GM19238 (cell line): ENCODE measurements around the gene MCF2L2.
"Not testable (repeated sequence)": the region's sequence is repeated elsewhere in the genome, so short reads cannot be mapped to it uniquely, and the experiment has no call there.

Experiments used
- DNase-seq: peaks from one replicate; pipeline ENCODE4 v3.0.0; 2011; ENCODE audit warnings: low spot score; ENCODE audit not compliant: insufficient read length

The MCF2L2 gene

DNA sequence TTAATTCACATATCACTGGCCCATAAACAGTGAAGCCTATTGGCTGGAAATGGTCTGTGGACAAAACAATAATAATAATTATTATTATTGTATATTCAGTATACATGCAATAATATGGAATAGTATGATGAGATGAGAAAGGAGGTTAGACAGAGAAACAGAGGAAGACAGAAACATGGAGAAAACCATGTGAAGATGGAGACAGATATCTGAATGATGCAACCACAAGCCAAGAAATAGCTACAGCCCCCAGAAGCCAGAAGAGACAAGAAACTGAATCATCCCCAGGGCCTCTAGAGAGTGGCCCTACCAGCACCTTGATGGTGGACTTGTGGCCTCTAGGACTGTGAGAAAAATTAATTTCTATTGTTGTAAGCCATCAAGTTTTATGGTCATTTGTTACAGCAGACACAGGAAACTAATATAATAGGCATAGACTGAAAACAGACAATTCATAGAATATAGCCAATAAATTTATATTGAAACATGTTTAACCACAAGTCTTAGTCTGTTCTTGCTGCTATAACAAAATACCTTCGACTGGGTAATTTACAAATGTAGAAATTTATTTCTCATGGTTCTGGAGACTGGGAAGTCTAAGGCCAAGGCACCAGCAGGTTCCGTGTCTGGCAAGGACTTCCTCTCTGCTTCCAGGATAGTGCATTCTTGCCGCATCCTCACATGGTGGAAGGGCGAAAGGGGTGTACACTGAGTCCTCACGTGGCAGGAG lies 31.6 kb downstream of the MCF2L2 start:
- no peak for DNase-seq

DNA sequence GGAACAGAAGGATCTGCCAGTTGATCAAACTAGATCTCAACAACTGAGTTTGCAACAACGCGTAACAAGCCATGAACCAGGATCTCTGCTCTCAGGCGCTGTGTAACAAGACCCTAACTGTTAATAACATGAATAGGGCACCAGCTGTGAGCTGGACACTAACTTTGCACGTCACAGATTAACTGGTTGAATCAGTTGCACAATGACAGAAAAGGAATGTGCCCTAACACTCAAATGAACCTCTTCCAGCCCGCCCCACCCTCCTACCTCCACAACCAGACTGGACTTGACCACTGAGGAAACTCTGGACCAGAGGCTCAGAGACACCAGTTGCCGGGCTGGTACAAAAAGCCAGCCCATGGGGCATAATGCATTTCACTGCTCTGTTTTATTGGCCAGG lies 34.3 kb downstream of the MCF2L2 start:
- no peak for DNase-seq

DNA sequence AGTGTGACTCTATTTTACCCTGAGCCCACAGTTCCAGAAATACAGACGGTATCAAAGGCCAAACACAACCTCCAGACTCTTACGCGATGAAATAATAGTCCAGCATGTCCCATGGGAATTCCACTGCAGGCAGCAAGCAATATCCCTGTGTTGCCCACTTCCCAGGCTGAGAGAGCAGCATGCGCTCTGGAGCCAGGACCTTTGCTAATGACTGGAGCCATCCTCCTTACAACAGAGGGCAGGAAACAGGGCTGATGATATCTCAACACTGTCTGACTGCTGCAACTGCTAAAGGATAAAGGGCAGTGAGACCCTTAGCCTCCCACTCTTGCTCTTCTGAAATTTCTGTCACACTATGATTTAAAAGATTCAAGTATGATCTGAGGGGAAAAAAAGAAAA lies 34.8 kb downstream of the MCF2L2 start:
- DNase-seq = no peak

DNA sequence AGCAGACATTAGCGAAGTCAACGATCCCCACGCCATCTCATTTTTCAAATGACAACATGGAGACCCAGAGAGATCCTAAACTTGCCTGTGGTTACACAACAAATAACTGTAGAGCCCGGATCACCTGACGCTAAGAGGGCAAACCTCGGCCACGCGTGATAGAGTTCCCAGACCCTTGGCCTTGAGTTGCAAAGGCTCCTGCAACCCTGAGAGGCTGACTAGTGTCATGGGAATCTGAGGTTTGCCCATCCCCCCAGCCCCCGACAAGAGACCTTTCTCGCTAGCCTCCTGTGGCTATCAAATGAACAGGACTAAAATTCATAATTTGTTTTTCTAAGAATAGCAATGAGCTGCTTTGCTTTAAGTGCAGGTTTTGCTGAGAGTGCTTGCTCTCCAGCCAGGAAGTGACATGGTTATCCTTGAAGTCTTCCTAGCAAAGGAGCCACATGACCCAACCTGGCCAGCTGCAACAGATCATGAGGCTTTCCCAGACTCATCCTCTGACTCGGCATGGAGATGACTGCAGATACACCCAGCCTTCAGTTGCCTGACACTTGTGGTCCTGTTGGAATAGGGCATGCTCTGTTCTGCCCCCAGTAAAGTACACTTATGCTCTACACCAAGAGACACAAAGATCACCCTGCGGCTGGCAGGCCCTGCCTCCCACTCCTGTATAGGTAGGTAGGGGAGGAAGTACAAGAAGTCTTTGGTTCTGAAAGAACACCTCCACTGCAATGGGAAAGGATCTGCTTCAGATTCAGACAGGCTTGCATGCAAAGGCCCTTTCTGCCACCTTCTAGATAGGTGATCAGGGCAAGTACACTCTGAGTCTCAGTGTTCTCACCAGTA lies 36.0 kb downstream of the MCF2L2 start:
- no peak for DNase-seq

DNA sequence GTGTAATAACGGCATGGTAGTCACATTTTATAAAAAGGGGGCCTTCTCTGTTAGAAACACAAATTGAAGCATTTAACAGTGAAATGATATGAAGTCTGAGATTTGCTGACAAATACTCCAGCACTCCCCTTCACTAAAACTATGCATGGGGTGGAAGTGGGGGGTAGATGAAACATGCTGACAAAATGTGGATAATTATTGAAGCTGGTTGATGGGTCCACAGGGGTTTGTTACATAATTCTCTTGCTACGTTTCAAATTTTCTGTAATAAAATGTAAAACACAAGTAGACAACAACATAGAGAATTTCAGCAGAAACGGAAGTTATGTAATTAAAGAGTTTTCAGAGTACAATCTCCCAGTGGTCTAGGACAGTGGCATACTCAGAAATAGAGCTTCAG lies 37.0 kb downstream of the MCF2L2 start:
- DNase-seq = no peak

DNA sequence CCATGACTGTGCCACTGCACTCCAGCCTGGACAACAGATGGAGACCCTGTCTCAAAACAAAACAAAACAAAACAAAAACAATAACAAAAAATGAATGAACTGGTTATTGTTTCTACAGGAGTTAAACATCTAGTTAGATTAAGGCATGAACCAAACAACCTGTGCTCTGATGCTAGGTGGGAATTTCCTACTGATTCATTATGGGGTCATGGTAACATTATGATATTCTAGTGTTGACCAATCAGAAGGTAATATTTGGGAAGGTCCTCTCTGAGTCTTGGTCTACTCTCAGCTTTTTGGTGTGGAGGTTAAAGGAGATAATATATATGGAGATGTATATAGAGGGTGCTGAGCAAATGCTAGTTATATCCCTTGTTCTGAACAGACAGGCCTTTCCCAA lies 37.6 kb downstream of the MCF2L2 start:
- no peak for DNase-seq

DNA sequence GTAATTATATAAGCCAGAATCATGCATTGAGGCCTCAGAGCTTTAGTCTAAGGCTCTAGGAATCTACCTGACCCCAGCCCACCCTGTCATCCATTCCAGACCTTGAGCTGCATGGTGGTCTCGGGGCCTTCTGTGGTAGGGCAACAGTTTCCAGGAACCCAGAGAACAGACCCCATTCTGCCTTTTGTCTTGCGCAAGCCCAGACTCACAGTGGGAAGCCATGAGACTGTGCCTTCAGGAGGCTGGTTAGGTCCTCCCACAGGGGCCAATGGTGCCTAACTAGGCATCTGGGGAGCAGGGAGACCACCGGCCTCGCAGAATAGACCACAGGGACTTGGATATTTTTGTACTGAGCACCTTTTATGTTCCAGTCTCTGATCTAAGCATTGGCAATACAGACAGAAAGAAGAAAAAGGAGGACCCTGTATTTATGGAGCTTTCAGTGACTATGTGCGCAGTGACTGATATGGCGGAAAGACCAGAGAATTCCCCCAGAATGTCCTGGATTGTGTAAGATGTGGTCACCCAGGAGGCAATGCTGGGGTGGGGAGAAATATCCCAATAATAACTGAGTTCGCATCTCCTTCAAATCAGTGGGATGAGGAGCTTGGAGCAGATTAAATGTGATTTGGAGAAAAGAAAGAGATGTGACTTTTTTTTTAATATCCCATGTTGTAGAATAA lies 40.1 kb downstream of the MCF2L2 start:
- no peak for DNase-seq

DNA sequence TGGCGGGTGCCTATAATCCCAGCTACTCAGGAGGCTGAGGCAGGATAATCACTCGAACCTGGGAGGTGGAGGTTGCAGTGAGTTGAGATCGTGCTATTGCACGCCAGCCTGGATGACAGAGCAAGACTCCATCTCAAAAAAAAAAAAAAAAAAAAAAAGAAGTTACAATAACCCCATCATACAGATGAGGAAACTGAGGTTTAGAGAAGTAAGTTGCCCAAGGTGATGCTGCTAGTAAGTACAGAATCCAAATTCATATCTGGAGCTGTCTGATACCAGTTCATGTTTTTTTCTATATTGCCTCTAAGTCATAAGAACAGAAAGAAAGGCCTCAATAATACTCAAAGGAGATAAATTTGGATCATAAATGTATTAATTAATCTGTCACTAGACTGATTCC lies 40.6 kb downstream of the MCF2L2 start:
- no peak for DNase-seq

DNA sequence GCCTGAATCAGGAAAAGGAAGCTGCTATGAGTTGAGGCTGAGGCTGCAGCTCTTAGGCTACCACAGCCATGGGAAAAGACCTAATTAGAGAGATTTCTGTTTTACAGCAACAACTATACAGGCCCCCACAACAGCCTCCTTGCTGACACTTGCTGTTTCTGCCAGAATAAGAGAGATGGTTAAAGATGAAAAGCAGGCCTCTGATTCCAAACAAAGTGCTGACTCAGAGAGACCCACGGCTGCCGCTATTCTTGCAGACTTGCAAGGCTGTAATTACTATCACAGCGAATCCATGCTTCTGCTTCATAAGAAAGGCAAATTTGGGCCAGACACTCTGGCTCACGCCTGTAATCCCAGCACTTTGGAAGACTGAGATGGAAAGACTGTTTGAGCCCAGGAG lies 41.8 kb downstream of the MCF2L2 start:
- no peak for DNase-seq

DNA sequence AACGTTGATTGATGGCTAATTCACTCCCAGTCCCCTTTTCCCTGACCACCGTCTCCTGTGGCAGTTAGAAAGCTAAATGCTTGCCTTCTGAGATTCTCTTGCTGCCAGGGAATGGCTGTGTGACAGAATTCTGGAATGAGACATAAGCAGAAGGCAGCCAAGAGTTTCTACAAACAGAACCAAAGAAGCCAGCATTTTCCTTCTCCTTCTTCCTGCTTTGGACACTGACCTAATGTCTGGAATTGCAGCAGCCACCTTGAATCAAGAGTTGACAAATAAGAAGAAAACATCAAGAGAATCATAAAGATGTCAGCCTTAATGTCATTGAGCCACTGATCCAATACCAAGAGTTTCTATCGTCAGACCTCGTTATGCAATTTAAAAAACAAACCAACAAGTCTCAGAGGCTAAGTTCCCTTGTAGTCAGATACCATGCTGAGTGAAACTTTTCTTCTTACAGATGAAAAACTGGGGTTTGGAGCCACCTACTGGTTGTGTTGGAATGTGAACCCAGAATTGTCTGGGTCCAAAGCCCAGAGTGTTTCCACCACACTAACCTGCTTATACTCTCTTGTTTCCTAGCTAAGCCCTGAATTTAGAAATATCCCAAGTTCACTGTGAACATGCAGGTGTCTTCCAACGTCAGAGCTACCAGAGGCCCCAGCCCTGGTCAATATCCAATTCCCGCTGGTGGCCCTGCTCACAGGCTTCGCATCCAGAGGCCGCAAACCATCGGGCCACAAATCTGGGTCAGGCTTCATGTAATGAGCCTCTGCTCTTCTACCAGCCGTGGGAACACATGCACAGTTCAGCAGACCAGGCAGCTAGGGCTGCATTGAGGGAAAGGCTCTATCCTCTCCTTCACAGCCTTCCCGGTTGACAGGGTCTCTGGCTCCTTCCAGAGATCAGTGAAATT lies 42.5 kb downstream of the MCF2L2 start:
- peak; percentile 27 for DNase-seq

DNA sequence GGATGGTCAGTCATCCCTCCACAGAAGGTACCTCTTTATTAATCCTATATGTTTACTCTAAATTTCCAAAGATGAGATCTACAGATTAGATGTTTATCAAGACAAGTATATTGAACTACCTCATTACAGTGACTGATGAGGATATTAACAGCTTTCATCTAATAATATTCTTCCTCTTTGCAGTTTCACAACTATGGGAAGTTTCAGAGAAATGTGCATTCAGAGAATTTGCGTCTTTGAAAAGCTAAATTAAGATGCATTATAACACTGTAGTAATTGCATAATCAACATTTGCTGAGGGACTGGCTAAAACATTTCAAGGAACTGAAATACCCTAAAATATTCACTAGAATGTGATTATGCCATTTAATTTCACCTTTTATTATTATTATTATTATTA lies 46.7 kb downstream of the MCF2L2 start:
- DNase-seq = no peak

DNA sequence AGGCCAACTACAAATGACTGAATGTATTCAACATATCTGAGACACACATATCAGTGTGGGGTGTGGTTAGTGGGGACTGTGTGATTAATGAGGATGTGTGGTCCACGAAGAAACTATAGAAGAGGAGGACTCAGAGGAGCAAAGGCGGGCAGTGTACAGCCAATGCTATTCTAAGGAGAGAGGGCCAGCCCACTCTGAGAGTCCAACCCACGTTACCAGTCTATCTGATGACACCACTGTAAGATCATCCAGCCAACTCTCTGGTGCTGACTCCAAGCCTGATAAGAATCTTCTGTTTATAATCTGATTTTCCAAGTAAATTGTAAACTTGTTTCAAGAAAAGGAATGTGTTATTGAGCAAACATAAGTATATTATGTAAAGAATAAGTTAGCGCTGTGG lies 47.2 kb downstream of the MCF2L2 start:
- DNase-seq = no peak

DNA sequence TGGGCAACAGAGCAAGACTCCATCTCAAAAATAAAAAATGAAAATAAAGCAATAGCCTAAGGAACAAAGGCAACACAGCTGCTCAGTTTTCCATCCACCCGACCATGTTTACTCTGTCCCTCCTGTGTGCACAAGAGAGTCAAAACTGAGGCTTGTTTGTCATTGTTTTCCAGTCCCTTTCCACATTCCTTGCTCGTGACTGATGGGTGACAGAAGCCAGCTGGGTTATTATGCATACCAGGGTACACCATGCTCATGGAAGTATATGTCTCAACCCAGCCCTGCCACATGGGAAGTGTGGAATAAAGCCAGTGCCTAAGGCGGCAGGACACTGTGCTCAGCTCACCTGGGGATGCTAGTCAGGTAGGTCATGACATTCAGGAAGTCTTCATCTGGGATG lies 49.5 kb downstream of the MCF2L2 start:
- DNase-seq = no peak

DNA sequence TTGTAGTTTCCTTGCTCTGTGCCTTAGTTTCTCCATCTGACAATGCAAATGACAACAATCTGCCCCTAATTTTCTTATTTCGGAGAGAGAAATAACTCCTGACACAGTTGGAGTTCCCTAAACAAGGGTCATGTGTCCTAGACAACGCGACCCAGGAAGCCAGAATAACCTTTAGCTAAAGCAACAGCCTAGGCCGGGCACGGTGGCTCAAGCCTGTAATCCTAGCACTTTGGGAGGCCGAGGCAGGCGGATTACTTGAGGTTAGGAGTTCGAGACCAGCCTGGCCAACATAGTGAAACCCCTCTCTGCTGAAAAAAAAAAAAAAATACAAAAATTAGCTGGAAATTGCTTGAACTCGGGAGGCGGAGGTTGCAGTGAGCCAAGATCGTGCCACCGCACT lies 49.9 kb downstream of the MCF2L2 start:
- DNase-seq = no peak

DNA sequence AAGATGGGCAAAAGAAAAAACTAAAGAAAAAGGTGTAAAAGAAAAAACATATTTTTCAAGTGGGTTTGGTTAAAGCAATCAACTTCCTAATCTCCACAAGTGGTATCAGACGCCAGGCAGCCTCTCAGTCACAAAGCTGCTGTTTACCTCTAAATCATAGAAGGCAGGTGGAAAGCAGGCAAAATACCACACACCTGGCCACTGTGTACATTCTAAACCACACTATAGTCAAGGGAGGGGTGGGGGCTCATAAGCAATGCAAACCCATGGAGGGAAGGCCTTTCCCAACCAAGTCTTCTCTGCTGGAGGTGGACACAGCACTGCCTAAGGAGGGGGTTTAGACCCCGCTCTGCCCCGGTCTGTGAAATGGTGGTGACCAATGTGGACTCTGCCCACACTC lies 50.4 kb downstream of the MCF2L2 start:
- DNase-seq = no peak

DNA sequence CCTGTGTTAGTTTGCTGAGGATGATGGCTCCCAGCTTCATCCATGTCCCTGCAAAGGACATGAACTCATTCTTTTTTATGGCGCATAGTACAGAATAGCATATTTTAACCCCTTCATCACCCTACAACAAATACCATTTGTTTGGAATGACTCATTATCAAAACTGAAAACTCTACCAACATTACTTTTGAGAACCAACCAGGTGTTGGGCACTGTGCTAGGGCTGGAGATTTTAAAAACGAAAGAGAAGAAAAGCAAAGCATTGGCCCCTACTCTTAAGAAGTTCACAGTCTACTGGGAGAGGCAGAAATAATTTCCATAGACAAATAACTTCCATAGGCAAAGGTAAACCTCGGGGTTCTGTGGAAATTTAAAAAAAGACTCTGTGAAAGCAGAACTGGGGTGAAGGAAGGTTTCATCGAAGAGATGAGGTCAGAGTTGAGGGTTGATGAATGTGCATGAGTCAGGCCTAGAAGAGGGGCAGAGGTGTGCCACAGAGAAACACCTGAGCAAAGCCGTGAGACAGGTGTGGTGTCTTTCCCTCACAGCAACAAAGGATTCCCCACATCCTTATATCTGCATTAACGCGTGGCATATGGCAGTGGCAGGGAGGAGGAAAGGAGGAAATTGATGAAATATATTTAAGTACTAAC lies 51.0 kb downstream of the MCF2L2 start:
- no peak for DNase-seq

DNA sequence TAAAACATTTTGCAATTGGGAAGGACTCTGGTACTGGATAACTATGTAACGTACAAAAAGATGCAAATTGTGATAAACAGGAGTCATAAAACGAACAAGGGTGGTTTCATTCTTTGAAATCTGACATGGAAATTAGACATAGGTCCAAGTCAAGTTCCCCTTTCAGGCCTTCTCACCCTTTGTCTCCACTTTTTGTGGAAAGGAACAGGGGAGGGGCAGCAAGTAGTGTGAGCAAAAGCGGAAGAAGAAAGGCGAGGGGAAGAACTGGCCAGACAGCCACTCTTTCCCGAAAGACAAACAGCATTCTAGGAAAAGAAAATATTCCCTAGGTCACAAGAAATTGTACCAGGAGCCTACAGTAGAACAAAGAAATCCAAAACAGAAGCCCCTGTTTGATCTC lies 52.6 kb downstream of the MCF2L2 start:
- no peak for DNase-seq

DNA sequence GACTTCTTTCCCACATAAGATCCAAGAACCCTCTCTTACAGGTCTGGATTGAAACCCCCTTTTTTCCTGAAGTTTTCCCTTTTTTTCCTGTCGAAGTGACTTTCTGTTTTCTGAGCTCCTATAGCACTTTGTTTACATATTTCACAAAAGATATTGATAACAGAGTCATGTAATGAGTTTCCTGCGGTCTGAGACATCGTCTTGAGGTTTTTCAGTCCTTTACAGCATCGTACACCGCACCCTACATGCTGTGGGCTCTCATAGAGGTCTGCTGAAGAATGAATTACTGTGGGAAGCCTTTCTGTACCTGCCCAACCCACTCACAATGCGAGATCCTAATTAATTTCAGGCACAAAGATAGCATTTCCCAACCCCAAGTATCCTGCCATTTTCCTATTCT lies 53.1 kb downstream of the MCF2L2 start:
- DNase-seq = no peak

DNA sequence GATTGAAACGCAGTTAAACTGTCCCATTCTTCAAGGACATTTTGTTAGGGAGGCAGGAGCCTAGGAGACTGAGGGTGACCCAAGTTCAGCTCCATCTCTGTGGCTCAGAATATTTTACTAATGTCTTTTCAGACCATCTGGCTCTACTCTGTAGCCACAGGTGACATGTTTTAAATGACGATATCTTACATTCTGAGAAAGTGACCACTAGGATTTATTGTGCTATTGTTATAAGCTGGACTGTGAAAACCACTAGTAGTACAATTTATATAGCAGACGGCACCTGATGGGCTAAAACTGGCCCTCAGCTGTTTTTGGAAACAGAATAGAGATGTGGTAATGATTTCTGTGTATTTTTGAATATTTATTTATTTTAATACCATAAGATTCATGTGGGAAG lies 55.5 kb downstream of the MCF2L2 start:
- no peak for DNase-seq

DNA sequence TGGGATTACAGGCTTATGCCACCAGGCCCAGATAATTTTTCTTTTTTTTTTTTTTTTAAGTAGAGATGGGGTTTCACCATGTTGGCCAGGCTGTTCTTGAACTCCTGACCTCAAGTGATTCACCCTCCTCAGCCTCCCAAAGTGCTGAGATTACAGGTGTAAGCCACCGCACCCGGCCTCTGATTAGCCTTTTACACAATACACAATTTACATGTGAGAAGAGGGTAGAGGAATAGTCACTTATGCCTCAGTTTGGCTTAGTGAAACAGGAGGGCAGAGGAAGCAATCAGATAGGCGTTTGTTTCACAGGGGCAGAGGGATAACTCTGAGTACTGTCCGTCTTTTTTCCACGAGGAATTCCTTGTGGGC lies 56.8 kb downstream of the MCF2L2 start:
- not testable (repeated sequence) for DNase-seq

DNA sequence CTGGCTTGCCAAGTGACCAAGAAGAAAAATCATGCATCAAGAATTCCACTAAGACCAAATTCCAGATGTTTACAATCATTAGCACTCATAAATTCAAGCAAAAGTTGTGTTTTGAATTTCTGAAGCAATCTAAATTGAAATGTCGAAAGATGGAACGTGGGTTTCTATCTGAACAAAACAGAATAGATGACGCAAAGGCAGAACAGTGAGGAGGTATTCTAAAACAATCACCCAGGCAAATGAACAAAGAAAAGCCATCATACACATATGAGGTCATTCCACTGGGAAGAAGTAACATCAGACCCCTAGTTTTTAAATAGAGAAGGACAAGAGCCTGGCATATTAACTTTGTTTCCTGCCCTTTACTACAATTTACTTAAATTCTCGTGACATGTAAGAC lies 58.0 kb downstream of the MCF2L2 start:
- DNase-seq = no peak
